GM23338 (cell line): Measurements from ENCODE around the gene C19orf81. TPM values are rescaled to one million over a fixed set of nuclear protein-coding genes. Genes with fewer than 3 reads are reported as not detected.
A peak's percentile ranks its signal among the peaks of the same experiment; 100 is the strongest.

Source experiments
- ATAC-seq: fragments of 200-7000 bp; cut with Tn5 transposase; 3 replicates; pipeline ENCODE4 v1.9.1; 2020
- DNase-seq: peaks from one replicate; pipeline ENCODE4 v3.0.0-alpha.2; 2015; ENCODE audit warnings: low spot score
- H2AFZ ChIP-seq: fragments of 200-600 bp; sonication (generic); 2 replicates; pipeline ENCODE4 v1.8.0; 2016; ENCODE audit warnings: antibody characterized with exemption, mild to moderate bottlenecking, moderate library complexity
- H3F3A ChIP-seq: fragments of 200-600 bp; sonication (generic); replicated peaks from 2 replicates; pipeline ENCODE4 v1.8.0; 2017; ENCODE audit warnings: antibody characterized with exemption, mixed run types, low read depth
- H3K27ac ChIP-seq: fragments of 200-600 bp; sonication (generic); 2 replicates; pipeline ENCODE4 v1.6.1; 2016; ENCODE audit warnings: low read depth
- H3K27me3 ChIP-seq: fragments of 200-600 bp; sonication (generic); 2 replicates; pipeline ENCODE4 v1.8.0; 2016; ENCODE audit warnings: mild to moderate bottlenecking, mixed run types, moderate library complexity; ENCODE audit not compliant: insufficient read depth
- H3K36me3 ChIP-seq: fragments of 200-600 bp; sonication (generic); 2 replicates; pipeline ENCODE4 v1.8.0; 2016; ENCODE audit warnings: mild to moderate bottlenecking; ENCODE audit not compliant: insufficient read depth
- H3K4me1 ChIP-seq: fragments of 200-600 bp; sonication (generic); 2 replicates; pipeline ENCODE4 v1.8.0; 2016; ENCODE audit warnings: mild to moderate bottlenecking, moderate library complexity; ENCODE audit not compliant: insufficient read depth
- H3K4me2 ChIP-seq: fragments of 200-600 bp; sonication (generic); 2 replicates; pipeline ENCODE4 v1.7.1; 2017; ENCODE audit warnings: mixed run types
- H3K4me3 ChIP-seq: fragments of 200-600 bp; sonication (generic); 2 replicates; pipeline ENCODE4 v1.6.1; 2016; ENCODE audit warnings: mixed run types
- H3K79me2 ChIP-seq: fragments of 200-600 bp; sonication (generic); replicated peaks from 2 replicates; pipeline ENCODE4 v1.8.0; 2017; ENCODE audit warnings: mild to moderate bottlenecking; ENCODE audit not compliant: insufficient read depth
- H3K9me2 ChIP-seq: fragments of 200-600 bp; sonication (generic); 2 replicates; pipeline ENCODE4 v1.8.0; 2017; ENCODE audit not compliant: insufficient read depth
- H4K20me1 ChIP-seq: fragments of 200-600 bp; sonication (generic); replicated peaks from 2 replicates; pipeline ENCODE4 v1.8.0; 2017; ENCODE audit warnings: mild to moderate bottlenecking; ENCODE audit not compliant: insufficient read depth
- H3K27ac Mint-ChIP-seq: 2 replicates; pipeline ENCODE4 v1.8.0; 2020; ENCODE audit warnings: inconsistent platforms, mild to moderate bottlenecking, moderate library complexity, mixed read lengths
- H3K27me3 Mint-ChIP-seq: 3 replicates; pipeline ENCODE4 v1.8.0; 2022; ENCODE audit warnings: low read depth, mild to moderate bottlenecking, moderate library complexity, mixed read lengths, inconsistent platforms; ENCODE audit not compliant: insufficient read depth, poor library complexity
- H3K36me3 Mint-ChIP-seq: 3 replicates; pipeline ENCODE4 v1.8.0; 2021; ENCODE audit warnings: low read depth, mild to moderate bottlenecking, inconsistent platforms, moderate library complexity, mixed read lengths
- H3K4me1 Mint-ChIP-seq: 3 replicates; pipeline ENCODE4 v1.8.0; 2020; ENCODE audit warnings: mild to moderate bottlenecking, inconsistent platforms, mixed read lengths
- H3K4me3 Mint-ChIP-seq: 3 replicates; pipeline ENCODE4 v1.8.0; 2021; ENCODE audit warnings: moderate library complexity, mild to moderate bottlenecking, inconsistent platforms, mixed read lengths
- H3K9me3 Mint-ChIP-seq: 3 replicates; pipeline ENCODE4 v1.8.0; 2020; ENCODE audit warnings: moderate library complexity, mild to moderate bottlenecking, inconsistent platforms, mixed read lengths
- CREB1 ChIP-seq: fragments of 250-450 bp; sonication (Bioruptor Pico); IDR thresholded peaks from 2 replicates; pipeline ENCODE4 v1.5.0; 2020; ENCODE audit warnings: low read depth, mild to moderate bottlenecking, moderate library complexity
- ETS1 ChIP-seq: IDR thresholded peaks from 2 replicates; pipeline ENCODE4 v1.6.1; 2016; ENCODE audit warnings: antibody characterized with exemption
- EZH2 ChIP-seq: fragments of 200-600 bp; sonication (generic); IDR thresholded peaks from one replicate; pipeline ENCODE4 v1.8.0; 2017; ENCODE audit warnings: antibody characterized with exemption, mild to moderate bottlenecking, low read depth; ENCODE audit not compliant: unreplicated experiment
- EZH2phosphoT487 ChIP-seq: fragments of 200-600 bp; sonication (generic); IDR thresholded peaks from one replicate; pipeline ENCODE4 v1.8.1; 2018; ENCODE audit warnings: antibody characterized with exemption; ENCODE audit not compliant: unreplicated experiment
- JUNB ChIP-seq: IDR thresholded peaks from one replicate; pipeline ENCODE4 v1.6.1; 2016; ENCODE audit warnings: antibody characterized with exemption; ENCODE audit not compliant: unreplicated experiment
- NANOG ChIP-seq: IDR thresholded peaks from 2 replicates; pipeline ENCODE4 v1.6.1; 2016; ENCODE audit warnings: antibody characterized with exemption, borderline replicate concordance
- POLR2AphosphoS5 ChIP-seq: IDR thresholded peaks from 2 replicates; pipeline ENCODE4 v1.6.1; 2016; ENCODE audit warnings: antibody characterized with exemption, low read depth
- STAT1 ChIP-seq: IDR thresholded peaks from one replicate; pipeline ENCODE4 v1.6.1; 2016; ENCODE audit warnings: antibody characterized with exemption; ENCODE audit not compliant: unreplicated experiment
- ZNF114 ChIP-seq: fragments of 250-450 bp; sonication (Bioruptor Pico); IDR thresholded peaks from 2 replicates; pipeline ENCODE4 v1.5.0; 2020; ENCODE audit warnings: mild to moderate bottlenecking, moderate library complexity
- ZNF331 ChIP-seq: fragments of 250-450 bp; sonication (Bioruptor Pico); IDR thresholded peaks from 2 replicates; pipeline ENCODE4 v1.5.0; 2020; ENCODE audit warnings: low read depth, mild to moderate bottlenecking, moderate library complexity
- ZNF462 ChIP-seq: fragments of 250-450 bp; sonication (Bioruptor Pico); IDR thresholded peaks from 2 replicates; pipeline ENCODE4 v1.5.0; 2020; ENCODE audit warnings: mild to moderate bottlenecking, moderate library complexity
- polyA plus RNA-seq: library from polyadenylated mRNA; unstranded; fragments of >200 nt; fragmentation: Nextera tagmentation; extraction: Ambion mirVana; gene quantifications from 2 replicates; pipeline ENCODE4 v1.2.1, GENCODE V29; 2016
- total RNA-seq: library from RNA; depleted of rRNA; stranded (reverse); fragments of >200 nt; shearing (Covaris generic); gene quantifications from 2 replicates; pipeline ENCODE4 v1.2.3, GENCODE V29; 2014
- TF ChIP-seq, protein P1 (sequence below): IDR thresholded peaks from one replicate; pipeline ENCODE4 v1.6.1; 2018; ENCODE audit warnings: antibody characterized with exemption; ENCODE audit not compliant: unreplicated experiment
- TF ChIP-seq, protein P2 (sequence below), 2 experiments: fragments of 200-600 bp in 1 of 2; sonication (generic) in 1 of 2; conservative IDR thresholded peaks; 2 replicates each; pipeline versions ENCODE4 v1.5.1 to v1.6.1; 2016 to 2017; ENCODE audit warnings: antibody characterized with exemption in 2 of 2, low read depth in 2 of 2, mild to moderate bottlenecking in 2 of 2, moderate library complexity in 1 of 2

Gene C19orf81
- total and polyA plus RNA-seq, 2 experiments from 2014 or later, result 23.2 to 54.3 TPM

DNA sequence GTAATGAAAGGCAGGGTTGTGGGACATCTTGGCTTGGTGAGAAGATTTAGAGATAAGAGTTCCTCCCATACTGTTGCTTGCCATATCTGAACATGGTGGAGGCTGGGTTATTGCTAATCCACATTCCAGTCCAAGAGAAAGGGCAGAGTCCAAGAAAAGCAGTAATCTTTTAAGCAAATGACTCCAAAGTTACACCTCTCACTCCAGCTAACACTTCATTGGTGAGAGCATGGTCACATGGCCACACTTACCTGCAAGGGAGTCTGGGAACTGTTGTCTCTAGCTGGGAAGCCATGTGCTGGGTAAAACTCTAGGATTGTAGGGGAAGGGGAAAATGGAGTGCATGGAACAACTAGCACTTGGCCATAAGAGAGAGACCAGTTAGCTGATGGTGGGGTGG lies 5.6 kb downstream of the C19orf81 start (continued):
- TF ChIP-seq, protein P1, sequence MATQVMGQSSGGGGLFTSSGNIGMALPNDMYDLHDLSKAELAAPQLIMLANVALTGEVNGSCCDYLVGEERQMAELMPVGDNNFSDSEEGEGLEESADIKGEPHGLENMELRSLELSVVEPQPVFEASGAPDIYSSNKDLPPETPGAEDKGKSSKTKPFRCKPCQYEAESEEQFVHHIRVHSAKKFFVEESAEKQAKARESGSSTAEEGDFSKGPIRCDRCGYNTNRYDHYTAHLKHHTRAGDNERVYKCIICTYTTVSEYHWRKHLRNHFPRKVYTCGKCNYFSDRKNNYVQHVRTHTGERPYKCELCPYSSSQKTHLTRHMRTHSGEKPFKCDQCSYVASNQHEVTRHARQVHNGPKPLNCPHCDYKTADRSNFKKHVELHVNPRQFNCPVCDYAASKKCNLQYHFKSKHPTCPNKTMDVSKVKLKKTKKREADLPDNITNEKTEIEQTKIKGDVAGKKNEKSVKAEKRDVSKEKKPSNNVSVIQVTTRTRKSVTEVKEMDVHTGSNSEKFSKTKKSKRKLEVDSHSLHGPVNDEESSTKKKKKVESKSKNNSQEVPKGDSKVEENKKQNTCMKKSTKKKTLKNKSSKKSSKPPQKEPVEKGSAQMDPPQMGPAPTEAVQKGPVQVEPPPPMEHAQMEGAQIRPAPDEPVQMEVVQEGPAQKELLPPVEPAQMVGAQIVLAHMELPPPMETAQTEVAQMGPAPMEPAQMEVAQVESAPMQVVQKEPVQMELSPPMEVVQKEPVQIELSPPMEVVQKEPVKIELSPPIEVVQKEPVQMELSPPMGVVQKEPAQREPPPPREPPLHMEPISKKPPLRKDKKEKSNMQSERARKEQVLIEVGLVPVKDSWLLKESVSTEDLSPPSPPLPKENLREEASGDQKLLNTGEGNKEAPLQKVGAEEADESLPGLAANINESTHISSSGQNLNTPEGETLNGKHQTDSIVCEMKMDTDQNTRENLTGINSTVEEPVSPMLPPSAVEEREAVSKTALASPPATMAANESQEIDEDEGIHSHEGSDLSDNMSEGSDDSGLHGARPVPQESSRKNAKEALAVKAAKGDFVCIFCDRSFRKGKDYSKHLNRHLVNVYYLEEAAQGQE, result no peak
- TF ChIP-seq STAT1, result no peak
- TF ChIP-seq CREB1 (CRISPR knock-in tag), result no peak
- TF ChIP-seq POLR2AphosphoS5, result no peak
- TF ChIP-seq NANOG, result no peak
- TF ChIP-seq, protein P2, sequence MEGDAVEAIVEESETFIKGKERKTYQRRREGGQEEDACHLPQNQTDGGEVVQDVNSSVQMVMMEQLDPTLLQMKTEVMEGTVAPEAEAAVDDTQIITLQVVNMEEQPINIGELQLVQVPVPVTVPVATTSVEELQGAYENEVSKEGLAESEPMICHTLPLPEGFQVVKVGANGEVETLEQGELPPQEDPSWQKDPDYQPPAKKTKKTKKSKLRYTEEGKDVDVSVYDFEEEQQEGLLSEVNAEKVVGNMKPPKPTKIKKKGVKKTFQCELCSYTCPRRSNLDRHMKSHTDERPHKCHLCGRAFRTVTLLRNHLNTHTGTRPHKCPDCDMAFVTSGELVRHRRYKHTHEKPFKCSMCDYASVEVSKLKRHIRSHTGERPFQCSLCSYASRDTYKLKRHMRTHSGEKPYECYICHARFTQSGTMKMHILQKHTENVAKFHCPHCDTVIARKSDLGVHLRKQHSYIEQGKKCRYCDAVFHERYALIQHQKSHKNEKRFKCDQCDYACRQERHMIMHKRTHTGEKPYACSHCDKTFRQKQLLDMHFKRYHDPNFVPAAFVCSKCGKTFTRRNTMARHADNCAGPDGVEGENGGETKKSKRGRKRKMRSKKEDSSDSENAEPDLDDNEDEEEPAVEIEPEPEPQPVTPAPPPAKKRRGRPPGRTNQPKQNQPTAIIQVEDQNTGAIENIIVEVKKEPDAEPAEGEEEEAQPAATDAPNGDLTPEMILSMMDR (conservative IDR thresholded peaks at IDR 0.05; ENCODE audit: low read depth in 2 of 2), result no peak
- no peak for TF ChIP-seq ETS1

- H3K27me3 ChIP-seq, result no peaks in the 10 kb centered on the region
- ATAC-seq (no peak), DNase-seq (no peak)
- Mint-ChIP-seq H3K4me3 (no peak overlapping the region), H3K36me3 (peaks cover 60% of the 10 kb centered on the region), H3K9me3 (peaks cover 95% of the 10 kb centered on the region), H3K27ac (no peak overlapping the region), H3K27me3 (peaks cover 18% of the 10 kb centered on the region), H3K4me1 (no peaks in the 10 kb centered on the region; the same call in 2 of the 3 replicates)
- no peaks in the 10 kb centered on the region for H3K9me2 ChIP-seq
- H3K79me2 ChIP-seq, result no peaks in the 10 kb centered on the region
- no peaks in the 10 kb centered on the region for H3K36me3 ChIP-seq
- peak overlapping the region; percentile 82; the same call in 1 of the 2 replicates for H3K27ac ChIP-seq
- peak overlapping the region; percentile 71 for H3K4me3 ChIP-seq
- H2AFZ ChIP-seq, result peak overlapping the region; percentile 70; the same call in 1 of the 2 replicates
- 0 out of 2 replicates have a peak, but pooled peaks cover 2% of the 10 kb centered on the region for H3F3A ChIP-seq
- no peaks in the 10 kb centered on the region; the same call in 1 of the 2 replicates for H4K20me1 ChIP-seq
- peaks cover 26% of the 10 kb centered on the region for H3K4me1 ChIP-seq
- H3K4me2 ChIP-seq, result peak overlapping the region; percentile 90
- TF ChIP-seq EZH2phosphoT487 (no peak), NANOG (no peak), CREB1 (CRISPR knock-in tag) (no peak), ZNF462 (CRISPR knock-in tag) (no peak), ZNF331 (CRISPR knock-in tag) (no peak), ZNF114 (CRISPR knock-in tag) (no peak), JUNB (no peak), EZH2 (no peak)
Measured at GRCh38 chr19:50657222-50657669, 8.0 kb downstream of the C19orf81 start.
